Central memory CD8-positive, alpha-beta T cell (primary cell): Measurements from ENCODE around the gene SMIM9.
"Not testable (repeated sequence)": the region's sequence is repeated elsewhere in the genome, so short reads cannot be mapped to it uniquely, and the experiment has no call there.

Experiments
- ATAC-seq: fragments of 150-1000 bp; cut with Tn5 transposase; replicated peaks from 2 replicates; pipeline ENCODE4 v1.10.0; 2022; ENCODE audit warnings: mild to moderate bottlenecking, moderate FRiP score, moderate number of reproducible peaks; ENCODE audit not compliant: poor library complexity, severe bottlenecking; ENCODE audit errors: extremely low read depth
- DNase-seq, 2 donors: peaks; one replicate each; pipeline ENCODE4 v3.0.0; 2021; ENCODE audit warnings: low spot score in 2 of 2
- H3K27ac Mint-ChIP-seq: one replicate; pipeline ENCODE4 v1.8.0; 2022; ENCODE audit warnings: low read depth, mild to moderate bottlenecking, moderate library complexity, mixed read lengths
- H3K27me3 Mint-ChIP-seq: one replicate; pipeline ENCODE4 v1.8.0; 2022; ENCODE audit warnings: mixed read lengths
- H3K36me3 Mint-ChIP-seq: one replicate; pipeline ENCODE4 v1.8.0; 2022; ENCODE audit warnings: mild to moderate bottlenecking, moderate library complexity, mixed read lengths; ENCODE audit not compliant: insufficient read depth
- H3K4me1 Mint-ChIP-seq: one replicate; pipeline ENCODE4 v1.8.0; 2022; ENCODE audit warnings: mixed read lengths
- H3K4me3 Mint-ChIP-seq: one replicate; pipeline ENCODE4 v1.8.0; 2022; ENCODE audit warnings: mild to moderate bottlenecking, moderate library complexity, mixed read lengths
- H3K9me3 Mint-ChIP-seq: one replicate; pipeline ENCODE4 v1.8.0; 2022; ENCODE audit warnings: mixed read lengths

Gene SMIM9

GRCh38 chrX:154834562-154834961 lies at the start of gene SMIM9:
Gene SMIM9, minus strand, starts transcription at chrX:154834662. Its CDS starts 3,806 bp downstream, at chrX:154830856.
- DNase-seq = no peak
- H3K4me1 Mint-ChIP-seq = peaks cover 5% of the 10 kb centered on the region
- H3K9me3 Mint-ChIP-seq = no peaks in the 10 kb centered on the region
- no peak for ATAC-seq
- no peak within 1 kb of the TSS for H3K4me3 Mint-ChIP-seq
- H3K36me3 Mint-ChIP-seq = no peaks in the 10 kb centered on the region
- H3K27me3 Mint-ChIP-seq = no peaks in the 10 kb centered on the region
- peak within 1 kb of the TSS; percentile 74 for H3K27ac Mint-ChIP-seq

- not testable (repeated sequence) for H3K36me3 Mint-ChIP-seq, H3K4me1 Mint-ChIP-seq, H3K27me3 Mint-ChIP-seq, ATAC-seq, H3K27ac Mint-ChIP-seq, H3K4me3 Mint-ChIP-seq, DNase-seq, H3K9me3 Mint-ChIP-seq
Measured at GRCh38 chrX:154884069-154884468, 49.6 kb upstream of the SMIM9 start.

DNA sequence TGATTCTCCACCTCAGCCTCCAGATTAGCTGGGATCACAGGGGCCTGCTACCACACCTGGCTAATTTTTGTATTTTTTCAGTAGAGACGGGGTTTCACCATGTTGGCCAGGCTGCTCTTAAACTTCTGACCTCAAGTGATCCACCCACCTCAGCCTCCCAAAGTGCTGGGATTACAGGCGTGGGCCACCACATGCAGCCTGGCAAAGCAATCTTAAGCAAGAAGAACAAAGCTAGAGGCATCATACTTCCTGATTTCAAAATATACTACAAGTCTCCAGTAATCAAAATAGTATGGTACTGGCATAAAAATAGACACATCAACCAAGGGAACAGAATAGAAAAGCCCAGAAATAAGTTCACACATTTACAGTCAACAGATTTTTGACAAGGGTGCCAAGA lies 38.9 kb upstream of the SMIM9 start:
- Mint-ChIP-seq H3K4me3 (no peak overlapping the region), H3K36me3 (peaks cover 2% of the 10 kb centered on the region), H3K27ac (no peak overlapping the region), H3K4me1 (no peaks in the 10 kb centered on the region), H3K9me3 (no peaks in the 10 kb centered on the region), H3K27me3 (no peaks in the 10 kb centered on the region)
- no peak for ATAC-seq
- no peak for DNase-seq

DNA sequence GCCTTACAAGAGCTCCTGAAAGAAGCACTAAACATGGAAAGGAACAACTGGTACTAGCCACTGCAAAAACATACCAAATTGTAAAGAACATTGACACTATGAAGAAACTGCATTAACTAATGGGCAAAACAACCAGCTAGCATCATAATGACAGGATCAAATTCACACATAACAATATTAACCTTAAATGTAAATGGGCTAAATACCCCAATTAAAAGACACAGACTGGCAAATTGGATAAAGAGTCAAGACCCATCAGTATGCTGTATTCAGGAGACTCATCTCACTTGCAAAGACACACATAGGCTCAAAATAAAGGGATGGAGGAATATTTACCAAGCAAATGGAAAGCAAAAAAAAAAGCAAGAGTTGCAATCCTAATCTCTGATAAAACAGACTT lies 34.1 kb upstream of the SMIM9 start:
- ATAC-seq, H3K9me3 Mint-ChIP-seq, H3K4me3 Mint-ChIP-seq, H3K27me3 Mint-ChIP-seq, H3K36me3 Mint-ChIP-seq, DNase-seq, H3K4me1 Mint-ChIP-seq, H3K27ac Mint-ChIP-seq: not testable (repeated sequence)

- ATAC-seq (no peak), DNase-seq (no peak)
- no peaks in the 10 kb centered on the region for H3K9me3 Mint-ChIP-seq
- peaks cover 3% of the 10 kb centered on the region for H3K36me3 Mint-ChIP-seq
- H3K4me1 Mint-ChIP-seq = no peaks in the 10 kb centered on the region
- H3K4me3 Mint-ChIP-seq = no peak overlapping the region
- H3K27me3 Mint-ChIP-seq = no peaks in the 10 kb centered on the region
- no peak overlapping the region for H3K27ac Mint-ChIP-seq
Measured at GRCh38 chrX:154855256-154855655, 20.8 kb upstream of the SMIM9 start.

DNA sequence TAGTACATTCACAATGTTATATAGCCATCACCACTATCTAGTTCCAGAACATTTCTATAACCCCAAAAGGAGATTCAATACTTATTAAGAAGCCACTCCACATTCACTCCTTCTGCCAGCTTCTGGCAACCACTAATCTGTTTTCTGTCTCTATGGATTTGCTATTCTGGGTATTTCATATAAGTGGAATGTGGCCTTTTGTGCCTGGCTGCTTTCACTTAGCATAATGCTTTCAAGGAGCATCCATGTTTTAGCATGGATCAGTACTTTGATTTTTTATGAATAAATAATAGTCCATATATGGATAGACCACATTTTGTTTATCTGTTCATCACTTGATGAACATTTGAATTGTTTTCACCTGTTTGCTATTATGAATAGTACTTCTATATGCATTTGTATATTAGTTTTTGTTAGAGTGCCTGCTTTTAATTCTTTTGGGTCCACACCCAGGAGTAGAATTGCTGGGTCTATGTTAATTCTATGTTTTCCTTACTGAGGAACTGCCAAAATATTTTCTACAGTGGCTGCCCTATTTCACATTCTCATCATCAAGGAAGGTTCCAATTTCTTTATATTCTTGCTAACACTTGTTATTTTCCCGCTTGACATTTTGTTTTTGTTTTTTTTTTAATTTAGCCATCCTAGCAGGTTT lies 16.6 kb upstream of the SMIM9 start:
- H3K36me3 Mint-ChIP-seq = no peaks in the 10 kb centered on the region
- H3K4me1 Mint-ChIP-seq = no peaks in the 10 kb centered on the region

DNA sequence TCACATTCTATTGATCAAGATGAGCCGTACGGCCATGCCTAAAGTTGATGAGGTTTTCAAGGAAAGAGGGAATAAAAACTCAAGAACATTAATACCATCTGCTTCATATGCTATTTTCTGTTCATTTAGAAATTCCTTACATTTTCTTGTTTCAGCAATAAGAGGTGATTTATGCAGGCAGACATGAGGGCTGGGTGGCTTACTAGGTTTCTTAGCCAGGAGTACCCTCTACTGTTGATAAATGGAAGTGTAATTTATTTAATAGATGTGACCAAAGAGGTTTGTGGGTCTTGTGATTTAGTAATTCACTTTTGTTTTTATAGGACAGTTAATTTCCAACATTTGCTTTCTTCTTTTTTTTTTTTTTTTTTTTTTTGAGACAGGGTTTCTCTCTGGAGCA lies 6.4 kb upstream of the SMIM9 start:
- Mint-ChIP-seq H3K27ac (no peak overlapping the region), H3K4me1 (no peaks in the 10 kb centered on the region), H3K27me3 (no peaks in the 10 kb centered on the region), H3K4me3 (no peak overlapping the region), H3K36me3 (no peaks in the 10 kb centered on the region), H3K9me3 (no peaks in the 10 kb centered on the region)
- no peak for DNase-seq
- ATAC-seq = no peak

More for the DNA sequence above, 16.6 kb upstream of the SMIM9 start:
- ATAC-seq (no peak), DNase-seq (no peak)
- H3K9me3 Mint-ChIP-seq = no peaks in the 10 kb centered on the region
- no peaks in the 10 kb centered on the region for H3K27me3 Mint-ChIP-seq
- no peak overlapping the region for H3K27ac Mint-ChIP-seq
- H3K4me3 Mint-ChIP-seq = no peak overlapping the region

- no peaks in the 10 kb centered on the region for H3K4me1 Mint-ChIP-seq
- no peak overlapping the region for H3K27ac Mint-ChIP-seq
- no peak for ATAC-seq
Measured at GRCh38 chrX:154836163-154836562, 1.7 kb upstream of the SMIM9 start.

DNA sequence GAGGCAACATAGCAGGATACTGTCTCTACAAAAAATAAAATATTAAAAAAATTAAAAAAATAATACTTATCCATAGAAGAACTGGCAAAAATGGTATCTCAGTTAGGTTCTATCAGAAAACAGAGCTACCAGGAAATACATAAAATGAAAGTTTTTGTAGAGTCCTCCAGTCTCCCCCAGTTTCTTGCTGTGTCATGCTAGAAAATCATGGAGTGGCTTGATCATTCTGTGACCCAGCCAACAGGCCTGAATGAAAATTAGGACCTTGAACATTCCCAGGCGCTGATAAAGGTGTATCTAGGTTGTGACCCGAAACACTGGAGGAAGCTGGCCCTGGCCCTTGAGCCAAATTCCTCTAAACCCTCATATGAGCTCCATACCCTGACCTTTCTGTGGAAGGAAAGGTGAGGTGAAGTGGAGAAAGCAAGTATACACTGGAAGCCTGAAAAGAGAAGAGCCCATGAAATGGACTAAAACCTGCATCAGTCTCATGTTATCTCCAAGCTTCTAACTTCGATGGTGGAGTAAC lies 652 bp downstream of the SMIM9 start:
- Mint-ChIP-seq H3K36me3 (no peaks in the 10 kb centered on the region), H3K4me1 (peaks cover 12% of the 10 kb centered on the region), H3K27ac (no peak overlapping the region), H3K27me3 (no peaks in the 10 kb centered on the region), H3K4me3 (no peak overlapping the region), H3K9me3 (no peaks in the 10 kb centered on the region)
- DNase-seq (no peak), ATAC-seq (no peak)

More at GRCh38 chrX:154836163-154836562, 1.7 kb upstream of the SMIM9 start:
- Mint-ChIP-seq H3K36me3 (no peaks in the 10 kb centered on the region), H3K27me3 (no peaks in the 10 kb centered on the region), H3K4me3 (no peak overlapping the region), H3K9me3 (no peaks in the 10 kb centered on the region)
- no peak for DNase-seq

GRCh38 chrX:154829926-154830442 lies 4.5 kb downstream of the SMIM9 start:
- no peak for ATAC-seq
- Mint-ChIP-seq H3K27ac (no peak overlapping the region), H3K36me3 (no peaks in the 10 kb centered on the region), H3K4me3 (no peak overlapping the region), H3K4me1 (peaks cover 13% of the 10 kb centered on the region), H3K9me3 (no peaks in the 10 kb centered on the region), H3K27me3 (no peaks in the 10 kb centered on the region)
- no peak for DNase-seq

DNA sequence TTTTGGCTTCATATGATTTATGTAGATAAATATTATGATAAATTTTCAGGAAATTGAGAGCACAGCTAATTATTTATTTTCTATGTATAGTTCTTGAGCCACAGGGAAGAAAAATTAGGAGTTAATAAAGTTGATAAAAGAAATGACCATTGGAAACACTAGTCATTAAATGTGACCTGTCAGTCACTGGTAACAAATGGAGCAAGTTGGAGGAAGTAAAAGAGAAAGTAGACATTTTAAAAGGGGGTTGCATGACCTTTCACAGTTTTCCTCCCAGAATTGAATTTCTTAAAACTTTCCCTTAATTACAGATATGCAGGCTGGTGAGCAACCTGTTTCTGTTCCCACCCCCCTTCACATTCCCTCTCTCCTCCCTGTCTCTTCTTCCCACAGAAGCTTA lies 5.3 kb downstream of the SMIM9 start:
- peaks cover 13% of the 10 kb centered on the region for H3K4me1 Mint-ChIP-seq
- no peak for ATAC-seq
- H3K27ac Mint-ChIP-seq = peak overlapping the region; percentile 52
- no peaks in the 10 kb centered on the region for H3K36me3 Mint-ChIP-seq
- DNase-seq = no peak
- no peaks in the 10 kb centered on the region for H3K27me3 Mint-ChIP-seq
- no peaks in the 10 kb centered on the region for H3K9me3 Mint-ChIP-seq
- no peak overlapping the region for H3K4me3 Mint-ChIP-seq

- Mint-ChIP-seq H3K27me3 (no peaks in the 10 kb centered on the region), H3K9me3 (no peaks in the 10 kb centered on the region), H3K36me3 (no peaks in the 10 kb centered on the region), H3K27ac (no peak overlapping the region), H3K4me1 (peaks cover 13% of the 10 kb centered on the region), H3K4me3 (no peak overlapping the region)
- ATAC-seq (no peak), DNase-seq (no peak)
Measured at GRCh38 chrX:154828016-154828408, 6.5 kb downstream of the SMIM9 start.

DNA sequence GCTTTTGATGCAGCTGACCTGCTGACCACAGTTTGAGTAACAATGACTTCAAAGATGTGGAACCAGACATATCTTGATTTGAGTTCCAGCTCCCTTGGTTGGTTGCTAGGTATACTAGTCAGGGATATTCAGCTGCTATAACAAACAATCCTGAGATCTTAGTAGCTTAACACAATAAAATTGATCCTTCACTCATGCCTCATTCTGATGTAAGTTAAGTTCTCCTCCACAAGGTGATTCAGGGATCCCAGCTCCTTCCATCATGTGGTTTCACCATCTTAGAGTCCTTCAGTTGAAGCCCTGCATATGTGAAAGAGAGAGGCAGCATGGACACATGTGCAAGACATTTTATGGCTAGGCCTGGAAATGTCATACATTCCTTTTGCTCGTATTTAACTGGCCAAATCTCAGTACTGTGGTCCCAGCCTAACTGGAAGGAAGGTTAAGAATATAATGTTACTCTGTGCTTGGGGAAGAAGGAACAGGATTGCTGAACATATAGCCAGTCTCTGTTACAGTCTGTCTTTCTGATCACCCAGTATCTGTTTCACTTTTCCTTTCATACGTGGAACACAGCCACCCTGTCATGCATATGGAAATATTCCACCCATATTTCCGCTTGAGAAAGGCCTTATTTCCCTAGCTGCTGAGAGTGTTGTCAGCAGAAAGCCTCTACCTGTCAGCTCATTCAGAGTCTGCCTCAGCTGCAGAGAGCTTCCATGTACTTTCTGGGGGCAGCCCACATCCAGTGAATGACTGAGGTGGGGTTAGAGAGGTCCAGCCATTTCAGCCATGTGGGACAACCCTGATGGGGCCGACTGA lies 7.1 kb downstream of the SMIM9 start:
- Mint-ChIP-seq H3K27ac (no peak overlapping the region), H3K4me1 (peaks cover 13% of the 10 kb centered on the region), H3K36me3 (no peaks in the 10 kb centered on the region), H3K4me3 (no peak overlapping the region), H3K27me3 (no peaks in the 10 kb centered on the region), H3K9me3 (no peaks in the 10 kb centered on the region)
- ATAC-seq (peak; percentile 52), DNase-seq (no peak)
